Skeletal muscle satellite cell (primary cell): ENCODE measurements around the gene EPB42.

Experiments used
- H3K27me3 ChIP-seq: 2 replicates; pipeline ENCODE4 v1.7.0; 2013; ENCODE audit warnings: low read length; ENCODE audit not compliant: control insufficient read depth, insufficient read depth
- H3K36me3 ChIP-seq: 2 replicates; pipeline ENCODE4 v1.7.0; 2013; ENCODE audit warnings: mild to moderate bottlenecking, control low read depth, low read length; ENCODE audit not compliant: insufficient read depth
- H3K4me1 ChIP-seq: 2 replicates; pipeline ENCODE4 v1.7.0; 2013; ENCODE audit warnings: low read length; ENCODE audit not compliant: control insufficient read depth, insufficient read depth
- H3K4me2 ChIP-seq: 2 replicates; pipeline ENCODE4 v1.7.0; 2013; ENCODE audit warnings: mild to moderate bottlenecking, low read length
- H3K4me3 ChIP-seq: 2 replicates; pipeline ENCODE4 v1.7.0; 2013; ENCODE audit warnings: low read length
- H3K9ac ChIP-seq: 2 replicates; pipeline ENCODE4 v1.7.0; 2013; ENCODE audit warnings: mild to moderate bottlenecking, low read depth, low read length, moderate library complexity
- H3K9me3 ChIP-seq: replicated peaks from 2 replicates; pipeline ENCODE4 v1.7.0; 2013; ENCODE audit warnings: mild to moderate bottlenecking, control low read depth, low read length

Gene EPB42

GRCh38 chr15:43221422-43221821, 604 bp upstream of the EPB42 start:
- H3K4me1 ChIP-seq, result no peaks in the 10 kb centered on the region
- H3K9me3 ChIP-seq, result no peaks in the 10 kb centered on the region
- H3K4me3 ChIP-seq, result no peak overlapping the region
- H3K9ac ChIP-seq, result no peak overlapping the region
- no peaks in the 10 kb centered on the region for H3K36me3 ChIP-seq
- no peak overlapping the region for H3K4me2 ChIP-seq
- peaks cover 56% of the 10 kb centered on the region for H3K27me3 ChIP-seq

GRCh38 chr15:43219929-43220928, 589 bp downstream of the EPB42 start:
- H3K36me3 ChIP-seq, result no peaks in the 10 kb centered on the region
- H3K9ac ChIP-seq, result no peak overlapping the region
- no peak overlapping the region for H3K4me2 ChIP-seq
- no peaks in the 10 kb centered on the region for H3K9me3 ChIP-seq
- H3K27me3 ChIP-seq, result peaks cover 59% of the 10 kb centered on the region
- H3K4me1 ChIP-seq, result no peaks in the 10 kb centered on the region
- no peak overlapping the region for H3K4me3 ChIP-seq

- Histone ChIP-seq H3K4me2 (no peak overlapping the region), H3K36me3 (no peaks in the 10 kb centered on the region), H3K27me3 (peaks cover 60% of the 10 kb centered on the region), H3K9me3 (no peaks in the 10 kb centered on the region), H3K9ac (no peak overlapping the region), H3K4me3 (no peak overlapping the region), H3K4me1 (no peaks in the 10 kb centered on the region)
These were observed 1.7 kb downstream of the EPB42 start for GRCh38 chr15:43218908-43219706.

GRCh38 chr15:43215961-43216360, 4.9 kb downstream of the EPB42 start:
- H3K9me3 ChIP-seq, result no peaks in the 10 kb centered on the region
- H3K4me2 ChIP-seq, result no peak overlapping the region
- H3K9ac ChIP-seq, result no peak overlapping the region
- H3K4me3 ChIP-seq, result no peak overlapping the region
- peaks cover 64% of the 10 kb centered on the region for H3K27me3 ChIP-seq
- no peaks in the 10 kb centered on the region for H3K36me3 ChIP-seq
- H3K4me1 ChIP-seq, result no peaks in the 10 kb centered on the region

GRCh38 chr15:43214592-43215295, 6.1 kb downstream of the EPB42 start:
- no peaks in the 10 kb centered on the region for H3K4me1 ChIP-seq
- no peaks in the 10 kb centered on the region for H3K9me3 ChIP-seq
- H3K36me3 ChIP-seq, result no peaks in the 10 kb centered on the region
- H3K4me3 ChIP-seq, result no peak overlapping the region
- H3K4me2 ChIP-seq, result no peak overlapping the region
- H3K9ac ChIP-seq, result no peak overlapping the region
- H3K27me3 ChIP-seq, result peaks cover 67% of the 10 kb centered on the region

GRCh38 chr15:43214169-43214568, 6.6 kb downstream of the EPB42 start:
- Histone ChIP-seq H3K4me2 (no peak overlapping the region), H3K9ac (no peak overlapping the region), H3K36me3 (no peaks in the 10 kb centered on the region), H3K4me3 (no peak overlapping the region), H3K27me3 (peaks cover 73% of the 10 kb centered on the region), H3K9me3 (no peaks in the 10 kb centered on the region), H3K4me1 (no peaks in the 10 kb centered on the region)

DNA sequence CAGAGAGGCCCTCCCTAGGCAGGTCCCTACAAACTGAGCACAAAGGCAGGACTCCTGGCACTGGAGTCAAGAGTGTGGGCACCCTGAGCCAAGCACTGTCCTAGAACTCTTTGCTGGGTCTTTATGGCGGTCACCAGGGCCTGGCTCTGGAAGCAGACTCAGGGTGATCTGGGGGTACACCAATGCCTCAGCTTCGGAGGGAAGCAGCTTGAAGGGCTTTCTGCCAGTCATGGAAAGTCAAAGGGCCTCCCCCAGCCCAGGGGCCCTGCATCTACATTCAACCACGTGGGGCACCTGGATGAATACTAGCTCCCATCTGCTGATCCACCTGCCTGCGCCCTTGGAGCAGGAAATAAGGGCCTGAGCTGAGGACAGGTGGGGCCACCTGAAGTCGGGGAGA, 7.4 kb downstream of the EPB42 start:
- no peaks in the 10 kb centered on the region for H3K9me3 ChIP-seq
- H3K9ac ChIP-seq, result no peak overlapping the region
- no peaks in the 10 kb centered on the region for H3K4me1 ChIP-seq
- H3K36me3 ChIP-seq, result no peaks in the 10 kb centered on the region
- H3K27me3 ChIP-seq, result peaks cover 76% of the 10 kb centered on the region
- no peak overlapping the region for H3K4me2 ChIP-seq
- H3K4me3 ChIP-seq, result no peak overlapping the region

GRCh38 chr15:43212951-43213350, 7.9 kb downstream of the EPB42 start:
- H3K4me3 ChIP-seq, result no peak overlapping the region
- H3K9me3 ChIP-seq, result no peaks in the 10 kb centered on the region
- H3K36me3 ChIP-seq, result no peaks in the 10 kb centered on the region
- peaks cover 76% of the 10 kb centered on the region for H3K27me3 ChIP-seq
- no peak overlapping the region for H3K4me2 ChIP-seq
- H3K4me1 ChIP-seq, result no peaks in the 10 kb centered on the region
- H3K9ac ChIP-seq, result no peak overlapping the region

GRCh38 chr15:43212299-43212698, 8.5 kb downstream of the EPB42 start:
- H3K4me2 ChIP-seq, result no peak overlapping the region
- H3K36me3 ChIP-seq, result no peaks in the 10 kb centered on the region
- no peak overlapping the region for H3K9ac ChIP-seq
- H3K4me1 ChIP-seq, result no peaks in the 10 kb centered on the region
- H3K27me3 ChIP-seq, result peaks cover 76% of the 10 kb centered on the region
- no peak overlapping the region for H3K4me3 ChIP-seq
- H3K9me3 ChIP-seq, result no peaks in the 10 kb centered on the region

DNA sequence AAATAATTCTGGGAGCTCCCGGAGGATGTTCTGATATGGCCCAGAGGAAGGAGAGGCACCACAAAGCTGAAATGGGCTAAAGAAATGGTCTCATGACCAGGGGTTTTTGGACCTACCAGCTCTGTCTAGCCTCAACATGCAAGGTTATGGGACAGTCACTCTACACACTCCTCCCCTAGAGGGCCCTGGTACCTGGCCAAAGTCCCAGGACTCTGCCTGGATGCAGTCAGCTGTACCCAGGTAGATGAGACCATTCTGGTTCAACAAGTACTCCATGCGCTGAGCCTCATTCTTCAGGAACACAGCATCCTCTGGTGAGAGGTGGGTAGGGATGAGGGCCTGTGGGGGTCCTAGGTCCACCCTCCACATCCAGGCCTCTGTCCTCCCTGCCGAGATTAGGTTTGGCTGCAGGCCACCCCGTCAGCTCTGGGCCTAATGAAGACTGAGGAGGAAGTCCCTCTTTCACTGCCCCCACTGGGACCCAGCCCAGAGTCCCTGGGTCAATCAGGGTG, 9.5 kb downstream of the EPB42 start:
- Histone ChIP-seq H3K9ac (no peak overlapping the region), H3K4me2 (no peak overlapping the region), H3K27me3 (peaks cover 77% of the 10 kb centered on the region), H3K36me3 (no peaks in the 10 kb centered on the region), H3K4me3 (no peak overlapping the region), H3K9me3 (no peaks in the 10 kb centered on the region), H3K4me1 (no peaks in the 10 kb centered on the region)

DNA sequence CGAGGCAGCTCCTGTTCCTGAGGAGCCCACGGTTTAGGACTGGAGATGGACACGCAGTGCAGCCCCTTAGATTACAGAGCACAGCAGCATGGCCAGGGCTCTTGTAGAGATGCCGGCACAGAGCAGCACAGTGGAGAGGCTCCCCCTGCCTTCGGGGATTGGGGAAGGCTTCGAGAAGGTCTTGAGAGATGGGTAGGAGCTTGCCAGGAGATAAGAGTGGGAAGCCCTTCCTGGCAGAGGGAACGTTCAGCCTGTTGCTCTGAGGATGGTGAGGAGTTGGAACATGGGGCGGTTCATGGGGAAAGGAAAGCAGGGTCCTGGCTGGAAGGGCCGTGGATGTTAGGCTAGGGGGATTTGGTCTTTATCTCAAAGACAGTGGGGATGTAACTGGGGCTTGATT, 10.0 kb downstream of the EPB42 start:
- peaks cover 80% of the 10 kb centered on the region for H3K27me3 ChIP-seq
- H3K4me2 ChIP-seq, result no peak overlapping the region
- no peaks in the 10 kb centered on the region for H3K36me3 ChIP-seq
- no peaks in the 10 kb centered on the region for H3K9me3 ChIP-seq
- no peak overlapping the region for H3K4me3 ChIP-seq
- H3K9ac ChIP-seq, result no peak overlapping the region
- no peaks in the 10 kb centered on the region for H3K4me1 ChIP-seq
